Measurements from ENCODE around the gene ZSCAN10.

DNA sequence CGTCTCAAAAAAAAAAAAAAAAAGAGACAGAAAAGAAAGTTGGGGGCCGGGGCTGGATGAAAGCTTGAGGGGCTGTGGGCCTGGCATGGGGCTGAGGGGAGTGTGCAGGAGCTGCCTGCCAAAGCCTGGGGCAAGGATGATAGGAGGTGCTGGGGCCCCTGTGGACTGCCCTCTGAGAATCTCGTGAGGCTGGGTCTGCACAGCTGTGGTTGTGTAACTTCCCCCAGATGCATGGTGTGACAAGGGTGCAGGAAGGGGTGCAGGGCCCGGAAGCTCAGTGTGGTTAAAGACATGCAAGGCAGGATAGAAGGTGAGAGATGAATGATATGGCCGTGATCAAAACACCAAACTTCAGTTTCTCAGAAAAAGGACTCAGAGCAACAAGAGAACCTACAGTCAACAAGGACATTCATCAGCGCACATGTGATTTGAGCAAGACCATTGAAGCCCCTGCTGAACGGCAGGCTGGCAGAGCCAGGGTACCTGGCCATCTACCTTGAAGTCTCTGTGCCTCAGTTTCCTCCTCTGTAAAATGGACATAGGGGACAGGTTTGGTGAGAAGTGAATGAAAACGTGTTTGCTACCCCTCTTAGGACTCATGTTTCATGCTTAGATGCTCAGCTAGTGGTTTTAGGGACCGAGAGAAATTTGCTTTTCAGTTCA lies 24.1 kb downstream of the ZSCAN10 start:
- TF ChIP-seq CTCF (IDR thresholded peaks at IDR 0.05) (no peak), POLR2A (IDR thresholded peaks at IDR 0.05) (no peak)

All from gastroesophageal sphincter (tissue), 3 donors.